Measurements from ENCODE around the gene GPR161. TPM values are rescaled to one million over a fixed set of nuclear protein-coding genes. Genes with fewer than 3 reads are reported as not detected.

GPR161 gene
- total RNA-seq, 1 experiment from 2014 or later, result 6.0 TPM

DNA sequence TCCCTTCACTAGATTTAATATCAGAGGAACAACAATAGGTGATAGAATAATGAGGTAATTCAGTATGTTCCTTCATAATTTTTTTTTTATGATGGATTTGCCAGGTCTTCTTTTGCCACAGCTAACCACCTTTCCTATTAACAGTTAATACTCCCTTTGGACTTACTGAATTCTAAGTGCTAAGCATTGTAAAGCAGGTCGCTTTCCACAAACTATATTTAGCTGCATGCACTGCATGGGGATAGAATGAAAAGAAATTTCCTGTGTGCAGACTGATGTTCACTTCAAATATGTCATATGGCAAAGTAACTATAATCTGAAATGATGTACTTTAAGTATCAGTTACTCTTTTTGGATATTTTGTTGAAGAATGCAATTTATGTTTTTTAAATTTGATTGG, 85.8 kb downstream of the GPR161 start:
- DNase-seq, result no peak
- H3K27ac ChIP-seq, result no peak overlapping the region
- 0 out of 2 replicates have a peak, but pooled peaks cover 4% of the 10 kb centered on the region for H3K36me3 ChIP-seq (ENCODE audit: low read depth)
- H3K4me2 ChIP-seq, result no peak overlapping the region
- no peaks in the 10 kb centered on the region for H3K27me3 ChIP-seq (ENCODE audit: insufficient read depth, low read depth)
- BruUV-seq (replicated peaks), result no TSS peak
- H3K9me2 ChIP-seq (ENCODE audit: insufficient read depth), result no peaks in the 10 kb centered on the region
- H3K4me3 ChIP-seq, result no peak overlapping the region
- no peaks in the 10 kb centered on the region for H3K9me3 ChIP-seq (ENCODE audit: insufficient read depth, low read depth)
- ChIA-PET CTCF (no interaction called here), POLR2A (ENCODE audit: unreplicated experiment) (no interaction called here)
- H4K20me1 ChIP-seq (ENCODE audit: insufficient read depth), result no peaks in the 10 kb centered on the region
- intact Hi-C loops (cut with micrococcal nuclease; ENCODE audit: unreplicated experiment), result no loop called here
- no peak overlapping the region for H2AFZ ChIP-seq
- H3F3A ChIP-seq (ENCODE audit: insufficient read depth, low read depth), result no peaks in the 10 kb centered on the region; the same call in 1 of the 2 replicates
- no peaks in the 10 kb centered on the region for H3K79me2 ChIP-seq (ENCODE audit: low read depth)
- TF ChIP-seq EZH2 (IDR thresholded peaks at IDR 0.05; ENCODE audit: low read depth), result no peak
- TF ChIP-seq, protein P1, sequence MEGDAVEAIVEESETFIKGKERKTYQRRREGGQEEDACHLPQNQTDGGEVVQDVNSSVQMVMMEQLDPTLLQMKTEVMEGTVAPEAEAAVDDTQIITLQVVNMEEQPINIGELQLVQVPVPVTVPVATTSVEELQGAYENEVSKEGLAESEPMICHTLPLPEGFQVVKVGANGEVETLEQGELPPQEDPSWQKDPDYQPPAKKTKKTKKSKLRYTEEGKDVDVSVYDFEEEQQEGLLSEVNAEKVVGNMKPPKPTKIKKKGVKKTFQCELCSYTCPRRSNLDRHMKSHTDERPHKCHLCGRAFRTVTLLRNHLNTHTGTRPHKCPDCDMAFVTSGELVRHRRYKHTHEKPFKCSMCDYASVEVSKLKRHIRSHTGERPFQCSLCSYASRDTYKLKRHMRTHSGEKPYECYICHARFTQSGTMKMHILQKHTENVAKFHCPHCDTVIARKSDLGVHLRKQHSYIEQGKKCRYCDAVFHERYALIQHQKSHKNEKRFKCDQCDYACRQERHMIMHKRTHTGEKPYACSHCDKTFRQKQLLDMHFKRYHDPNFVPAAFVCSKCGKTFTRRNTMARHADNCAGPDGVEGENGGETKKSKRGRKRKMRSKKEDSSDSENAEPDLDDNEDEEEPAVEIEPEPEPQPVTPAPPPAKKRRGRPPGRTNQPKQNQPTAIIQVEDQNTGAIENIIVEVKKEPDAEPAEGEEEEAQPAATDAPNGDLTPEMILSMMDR (conservative IDR thresholded peaks at IDR 0.05), result no peak
- no peaks in the 10 kb centered on the region for H3K4me1 ChIP-seq (replicated peaks; ENCODE audit: insufficient read depth)

DNA sequence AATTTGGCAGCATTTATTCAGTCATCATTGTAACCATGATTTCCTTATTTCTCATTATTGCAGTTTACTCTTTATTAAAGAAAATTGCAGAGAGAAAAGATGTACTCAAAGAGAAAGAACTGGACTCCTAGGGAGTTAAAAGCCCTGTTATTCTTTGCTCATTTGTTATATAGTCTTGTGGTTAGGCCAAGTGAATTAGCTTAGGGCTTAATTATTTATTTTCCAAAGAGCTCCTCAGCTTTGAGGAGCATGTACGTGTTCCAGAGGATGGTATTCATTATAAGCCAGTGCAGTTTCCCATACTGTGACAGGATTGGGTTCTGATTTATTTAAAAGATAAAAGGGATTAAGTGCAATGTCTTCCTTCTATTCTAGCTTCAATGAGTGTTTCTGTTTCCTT, 86.4 kb downstream of the GPR161 start:
- no peaks in the 10 kb centered on the region for H3K9me2 ChIP-seq (ENCODE audit: insufficient read depth)
- ChIA-PET POLR2A (ENCODE audit: unreplicated experiment) (no interaction called here), CTCF (no interaction called here)
- H3K4me3 ChIP-seq, result no peak overlapping the region
- H4K20me1 ChIP-seq (ENCODE audit: insufficient read depth), result no peaks in the 10 kb centered on the region
- no peaks in the 10 kb centered on the region for H3K4me1 ChIP-seq (replicated peaks; ENCODE audit: insufficient read depth)
- H3K27me3 ChIP-seq (ENCODE audit: insufficient read depth, low read depth), result no peaks in the 10 kb centered on the region
- H3F3A ChIP-seq (ENCODE audit: insufficient read depth, low read depth), result no peaks in the 10 kb centered on the region; the same call in 1 of the 2 replicates
- no peaks in the 10 kb centered on the region for H3K79me2 ChIP-seq (ENCODE audit: low read depth)
- no peak for TF ChIP-seq EZH2 (IDR thresholded peaks at IDR 0.05; ENCODE audit: low read depth)
- no peak for DNase-seq
- BruUV-seq (replicated peaks), result no TSS peak
- intact Hi-C loops (cut with micrococcal nuclease; ENCODE audit: unreplicated experiment), result no loop called here
- H2AFZ ChIP-seq, result no peak overlapping the region
- peaks cover 8% of the 10 kb centered on the region; the same call in 1 of the 2 replicates for H3K36me3 ChIP-seq (ENCODE audit: low read depth)
- no peak overlapping the region for H3K4me2 ChIP-seq
- no peaks in the 10 kb centered on the region for H3K9me3 ChIP-seq (ENCODE audit: insufficient read depth, low read depth)
- no peak overlapping the region for H3K27ac ChIP-seq

DNA sequence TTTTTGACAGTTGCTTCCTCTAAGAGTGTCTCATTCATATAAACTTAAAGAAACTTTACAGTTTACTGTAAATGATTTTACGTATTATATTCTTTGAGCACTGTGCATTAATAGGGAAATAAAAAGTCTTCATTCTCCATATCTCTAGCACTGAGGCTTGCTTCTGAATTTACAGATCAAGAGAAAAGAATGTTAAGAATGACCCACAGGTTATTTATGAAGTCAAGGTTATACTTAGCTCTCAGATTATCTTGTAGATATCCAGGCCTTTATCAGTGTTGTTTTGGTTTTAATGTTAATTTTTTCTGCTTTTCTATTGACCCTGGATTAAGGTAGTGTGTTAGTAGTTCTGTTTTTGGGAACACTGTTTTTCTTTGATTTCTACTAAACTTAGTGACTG, 91.4 kb downstream of the GPR161 start:
- 0 out of 2 replicates have a peak, but pooled peaks cover 3% of the 10 kb centered on the region for H3F3A ChIP-seq (ENCODE audit: insufficient read depth, low read depth)
- intact Hi-C loops (cut with micrococcal nuclease; ENCODE audit: unreplicated experiment), result no loop called here
- no peaks in the 10 kb centered on the region for H3K79me2 ChIP-seq (ENCODE audit: low read depth)
- no peaks in the 10 kb centered on the region for H3K27me3 ChIP-seq (ENCODE audit: insufficient read depth, low read depth)
- H3K4me3 ChIP-seq, result no peak overlapping the region
- H3K4me2 ChIP-seq, result no peak overlapping the region
- H3K36me3 ChIP-seq (ENCODE audit: low read depth), result peaks cover 19% of the 10 kb centered on the region
- H4K20me1 ChIP-seq (ENCODE audit: insufficient read depth), result no peaks in the 10 kb centered on the region
- H3K27ac ChIP-seq, result no peak overlapping the region
- no peaks in the 10 kb centered on the region for H3K9me3 ChIP-seq (ENCODE audit: insufficient read depth, low read depth)
- H3K9me2 ChIP-seq (ENCODE audit: insufficient read depth), result no peaks in the 10 kb centered on the region
- TF ChIP-seq, protein P1 (conservative IDR thresholded peaks at IDR 0.05), result no peak
- TF ChIP-seq EZH2 (IDR thresholded peaks at IDR 0.05; ENCODE audit: low read depth), result no peak
- CTCF ChIA-PET, result no interaction called here
- no peak overlapping the region for H2AFZ ChIP-seq
- POLR2A ChIA-PET (ENCODE audit: unreplicated experiment), result no interaction called here
- H3K4me1 ChIP-seq (replicated peaks; ENCODE audit: insufficient read depth), result no peaks in the 10 kb centered on the region
- BruUV-seq (replicated peaks), result no TSS peak
- no peak for DNase-seq

DNA sequence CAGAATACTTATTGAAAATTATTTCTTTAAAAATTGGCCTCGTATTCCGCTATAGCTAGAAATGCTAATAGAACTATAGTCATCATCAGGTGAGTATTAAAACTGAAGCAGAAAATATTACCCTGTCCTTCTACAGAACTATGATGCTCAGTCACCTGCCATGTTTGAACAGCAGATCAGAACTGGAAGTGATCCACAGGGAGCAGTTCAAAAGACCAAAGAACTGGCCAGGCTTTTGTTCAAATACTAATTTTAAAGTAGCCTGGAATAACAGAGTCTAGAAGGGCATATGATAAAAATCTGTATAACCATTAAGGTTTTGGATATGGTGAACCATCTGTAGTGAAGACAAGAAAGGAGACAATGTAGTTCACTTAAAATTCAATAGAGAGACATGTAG, 94.4 kb downstream of the GPR161 start:
- POLR2A ChIA-PET (ENCODE audit: unreplicated experiment), result no interaction called here

More for the DNA sequence above, 94.4 kb downstream of the GPR161 start:
- Histone ChIP-seq H3K27ac (no peak overlapping the region), H3K9me2 (ENCODE audit: insufficient read depth) (no peaks in the 10 kb centered on the region), H3K9me3 (ENCODE audit: insufficient read depth, low read depth) (no peaks in the 10 kb centered on the region), H3F3A (ENCODE audit: insufficient read depth, low read depth) (0 out of 2 replicates have a peak, but pooled peaks cover 3% of the 10 kb centered on the region), H3K36me3 (ENCODE audit: low read depth) (peaks cover 18% of the 10 kb centered on the region), H3K4me1 (replicated peaks; ENCODE audit: insufficient read depth) (no peaks in the 10 kb centered on the region), H2AFZ (no peak overlapping the region), H4K20me1 (ENCODE audit: insufficient read depth) (no peaks in the 10 kb centered on the region), H3K27me3 (ENCODE audit: insufficient read depth, low read depth) (no peaks in the 10 kb centered on the region), H3K79me2 (ENCODE audit: low read depth) (no peaks in the 10 kb centered on the region), H3K4me3 (no peak overlapping the region), H3K4me2 (no peak overlapping the region)
- intact Hi-C loops (cut with micrococcal nuclease; ENCODE audit: unreplicated experiment), result no loop called here
- CTCF ChIA-PET, result no interaction called here
- no TSS peak for BruUV-seq (replicated peaks)
- no peak for DNase-seq
- no peak for TF ChIP-seq EZH2 (IDR thresholded peaks at IDR 0.05; ENCODE audit: low read depth)
- TF ChIP-seq, protein P1 (conservative IDR thresholded peaks at IDR 0.05), result no peak

Data from PC-9 (cell line).